Activated T-helper 2 cell treated with anti-CD3 and anti-CD28 coated beads, Interferon-gamma antibody, Interleukin-2, Interleukin-4, amounts not matched to agents 10 μg/mL and 5 μg/mL and 100 μg/mL, durations not matched to agents 14 hours and 24 hours and 36 hours (primary cell): Measurements from ENCODE around the gene MCF2L. TPM values are rescaled to one million over a fixed set of nuclear protein-coding genes. Genes with fewer than 3 reads are reported as not detected.

Experiments used
- DNase-seq: peaks from one replicate; pipeline ENCODE4 v3.0.0; 2021; ENCODE audit warnings: low spot score
- H3K27ac Mint-ChIP-seq: one replicate; pipeline ENCODE4 v1.8.0; 2021; ENCODE audit warnings: mixed read lengths
- H3K27me3 Mint-ChIP-seq: one replicate; pipeline ENCODE4 v1.8.0; 2021; ENCODE audit warnings: low read depth, mixed read lengths
- H3K36me3 Mint-ChIP-seq: one replicate; pipeline ENCODE4 v1.8.0; 2021; ENCODE audit warnings: low read depth, mixed read lengths
- H3K4me1 Mint-ChIP-seq: one replicate; pipeline ENCODE4 v1.8.0; 2021; ENCODE audit warnings: low read depth, mixed read lengths
- H3K4me3 Mint-ChIP-seq: one replicate; pipeline ENCODE4 v1.8.0; 2021; ENCODE audit warnings: low read depth, mild to moderate bottlenecking, moderate library complexity, mixed read lengths
- H3K9me3 Mint-ChIP-seq: one replicate; pipeline ENCODE4 v1.8.0; 2021; ENCODE audit warnings: mixed read lengths
- intact Hi-C: fragments of 100-400 bp; cut with micrococcal nuclease; formaldehyde crosslinking; loops from one replicate; pipeline ENCODE4 v1.15.1; 2023
- total RNA-seq: library from RNA; stranded (reverse); gene quantifications from 2 replicates; pipeline ENCODE4 v1.2.3, GENCODE V29; 2022

Gene MCF2L
- total RNA-seq, 1 donor from 2014 or later, result 0.23 TPM

- Mint-ChIP-seq H3K27me3 (no peaks in the 10 kb centered on the region), H3K4me3 (no peak overlapping the region), H3K4me1 (no peaks in the 10 kb centered on the region), H3K36me3 (no peaks in the 10 kb centered on the region), H3K27ac (no peak overlapping the region), H3K9me3 (no peaks in the 10 kb centered on the region)
- DNase-seq, result no peak
- intact Hi-C loops, result no loop called here
Observed at GRCh38 chr13:113119822-113120189, 150.8 kb downstream of the MCF2L start.

GRCh38 chr13:113120300-113121182, 151.5 kb downstream of the MCF2L start:
- H3K36me3 Mint-ChIP-seq, result no peaks in the 10 kb centered on the region
- no peaks in the 10 kb centered on the region for H3K27me3 Mint-ChIP-seq
- H3K4me3 Mint-ChIP-seq, result no peak overlapping the region
- no peaks in the 10 kb centered on the region for H3K9me3 Mint-ChIP-seq
- intact Hi-C loops, result no loop called here
- H3K4me1 Mint-ChIP-seq, result no peaks in the 10 kb centered on the region
- H3K27ac Mint-ChIP-seq, result no peak overlapping the region
- DNase-seq, result no peak

- Mint-ChIP-seq H3K9me3 (no peaks in the 10 kb centered on the region), H3K4me3 (no peak overlapping the region), H3K4me1 (no peaks in the 10 kb centered on the region), H3K36me3 (no peaks in the 10 kb centered on the region), H3K27ac (no peak overlapping the region), H3K27me3 (peaks cover 5% of the 10 kb centered on the region)
- DNase-seq, result no peak
- intact Hi-C loops, result no loop called here
Observed at GRCh38 chr13:113121183-113121927, 152.3 kb downstream of the MCF2L start.

- peaks cover 8% of the 10 kb centered on the region for H3K27me3 Mint-ChIP-seq
- H3K27ac Mint-ChIP-seq, result no peak overlapping the region
- intact Hi-C loops, result no loop called here
- no peaks in the 10 kb centered on the region for H3K36me3 Mint-ChIP-seq
- H3K4me1 Mint-ChIP-seq, result no peaks in the 10 kb centered on the region
- no peaks in the 10 kb centered on the region for H3K9me3 Mint-ChIP-seq
- DNase-seq, result no peak
- H3K4me3 Mint-ChIP-seq, result no peak overlapping the region
Observed at GRCh38 chr13:113121928-113122471, 153.0 kb downstream of the MCF2L start.

GRCh38 chr13:113122550-113123225, 153.7 kb downstream of the MCF2L start, which contains the start of gene F10:
Gene F10 (plus strand): TSS chr13:113122799. CDS start chr13:113122856, 57 bp downstream.
- H3K4me1 Mint-ChIP-seq, result no peaks in the 10 kb centered on the region

GRCh38 chr13:113123226-113124201, 154.5 kb downstream of the MCF2L start:
- DNase-seq, result no peak

More at GRCh38 chr13:113122550-113123225, 153.7 kb downstream of the MCF2L start, which contains the start of gene F10:
- peaks cover 12% of the 10 kb centered on the region for H3K27me3 Mint-ChIP-seq
- DNase-seq, result no peak
- H3K4me3 Mint-ChIP-seq, result no peak within 1 kb of the TSS
- H3K9me3 Mint-ChIP-seq, result no peaks in the 10 kb centered on the region
- intact Hi-C loops, result no loop called here
- no peak within 1 kb of the TSS for H3K27ac Mint-ChIP-seq
- no peaks in the 10 kb centered on the region for H3K36me3 Mint-ChIP-seq

GRCh38 chr13:113124211-113124970, 155.4 kb downstream of the MCF2L start:
- no peaks in the 10 kb centered on the region for H3K4me1 Mint-ChIP-seq
- intact Hi-C loops, result no loop called here
- no peak overlapping the region for H3K4me3 Mint-ChIP-seq
- DNase-seq, result no peak
- H3K27ac Mint-ChIP-seq, result no peak overlapping the region
- no peaks in the 10 kb centered on the region for H3K36me3 Mint-ChIP-seq
- no peaks in the 10 kb centered on the region for H3K9me3 Mint-ChIP-seq
- peaks cover 17% of the 10 kb centered on the region for H3K27me3 Mint-ChIP-seq

More at GRCh38 chr13:113123226-113124201, 154.5 kb downstream of the MCF2L start:
- H3K9me3 Mint-ChIP-seq, result no peaks in the 10 kb centered on the region
- no peak overlapping the region for H3K4me3 Mint-ChIP-seq
- no peaks in the 10 kb centered on the region for H3K36me3 Mint-ChIP-seq
- H3K4me1 Mint-ChIP-seq, result no peaks in the 10 kb centered on the region
- H3K27ac Mint-ChIP-seq, result no peak overlapping the region
- peaks cover 17% of the 10 kb centered on the region for H3K27me3 Mint-ChIP-seq
- intact Hi-C loops, result no loop called here

GRCh38 chr13:113125506-113126264, 156.7 kb downstream of the MCF2L start:
- intact Hi-C loops, result no loop called here
- Mint-ChIP-seq H3K27ac (no peak overlapping the region), H3K27me3 (peaks cover 20% of the 10 kb centered on the region), H3K4me1 (no peaks in the 10 kb centered on the region), H3K9me3 (no peaks in the 10 kb centered on the region), H3K4me3 (no peak overlapping the region), H3K36me3 (no peaks in the 10 kb centered on the region)
- DNase-seq, result no peak

- H3K27ac Mint-ChIP-seq, result no peak overlapping the region
- H3K4me3 Mint-ChIP-seq, result no peak overlapping the region
- H3K9me3 Mint-ChIP-seq, result no peaks in the 10 kb centered on the region
- DNase-seq, result no peak
- H3K4me1 Mint-ChIP-seq, result no peaks in the 10 kb centered on the region
- intact Hi-C loops, result no loop called here
- H3K27me3 Mint-ChIP-seq, result peaks cover 24% of the 10 kb centered on the region
- no peaks in the 10 kb centered on the region for H3K36me3 Mint-ChIP-seq
Observed at GRCh38 chr13:113126265-113127150, 157.5 kb downstream of the MCF2L start.

- no peak for DNase-seq
- Mint-ChIP-seq H3K27me3 (peaks cover 33% of the 10 kb centered on the region), H3K36me3 (no peaks in the 10 kb centered on the region), H3K4me1 (no peaks in the 10 kb centered on the region), H3K9me3 (no peaks in the 10 kb centered on the region), H3K27ac (no peak overlapping the region), H3K4me3 (no peak overlapping the region)
- intact Hi-C loops, result no loop called here
Observed at GRCh38 chr13:113129480-113129879, 160.5 kb downstream of the MCF2L start.
